HG02678 (cell line): ENCODE results near the gene CARD8.

Experiments
- ATAC-seq: cut with Tn5 transposase; IDR thresholded peaks from one replicate; pipeline ENCODE4 v1.9.1; 2021; ENCODE audit warnings: mild to moderate bottlenecking, moderate library complexity; ENCODE audit not compliant: unreplicated experiment

Gene CARD8

GRCh38 chr19:48176226-48176625, 79.5 kb downstream of the CARD8 start:
- no peak for ATAC-seq

- no peak for ATAC-seq
Measured at GRCh38 chr19:48175578-48175977, 80.1 kb downstream of the CARD8 start.

- ATAC-seq: no peak
Measured at GRCh38 chr19:48174445-48175030, 81.2 kb downstream of the CARD8 start.

- ATAC-seq: no peak
Measured at GRCh38 chr19:48171710-48172109, 84.0 kb downstream of the CARD8 start.

DNA sequence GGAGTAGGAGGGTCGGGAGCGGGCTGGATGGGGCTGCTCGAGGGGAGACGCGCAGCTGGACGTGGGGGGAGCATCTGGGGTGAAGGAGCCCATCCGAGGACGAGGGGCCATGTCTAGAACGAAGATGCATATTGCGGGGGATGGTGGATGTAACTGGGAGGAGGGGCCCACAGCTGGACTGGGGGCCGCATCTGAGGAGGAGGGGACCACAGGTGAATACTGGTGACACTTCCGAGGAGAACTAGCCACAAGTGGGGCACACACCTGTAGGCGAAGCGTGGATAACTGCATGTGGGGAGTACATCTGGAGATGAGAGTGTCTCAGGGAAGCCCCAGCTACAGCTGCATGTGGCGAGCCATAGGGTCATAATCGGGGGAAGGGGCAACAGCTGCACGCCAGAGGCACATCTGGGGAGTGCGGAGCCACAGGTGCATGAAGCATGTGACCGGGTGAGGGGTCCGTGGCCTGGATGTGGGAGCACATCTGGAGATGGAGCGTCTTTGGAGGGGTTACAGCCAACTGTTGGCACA, 84.8 kb downstream of the CARD8 start:
- no peak for ATAC-seq

DNA sequence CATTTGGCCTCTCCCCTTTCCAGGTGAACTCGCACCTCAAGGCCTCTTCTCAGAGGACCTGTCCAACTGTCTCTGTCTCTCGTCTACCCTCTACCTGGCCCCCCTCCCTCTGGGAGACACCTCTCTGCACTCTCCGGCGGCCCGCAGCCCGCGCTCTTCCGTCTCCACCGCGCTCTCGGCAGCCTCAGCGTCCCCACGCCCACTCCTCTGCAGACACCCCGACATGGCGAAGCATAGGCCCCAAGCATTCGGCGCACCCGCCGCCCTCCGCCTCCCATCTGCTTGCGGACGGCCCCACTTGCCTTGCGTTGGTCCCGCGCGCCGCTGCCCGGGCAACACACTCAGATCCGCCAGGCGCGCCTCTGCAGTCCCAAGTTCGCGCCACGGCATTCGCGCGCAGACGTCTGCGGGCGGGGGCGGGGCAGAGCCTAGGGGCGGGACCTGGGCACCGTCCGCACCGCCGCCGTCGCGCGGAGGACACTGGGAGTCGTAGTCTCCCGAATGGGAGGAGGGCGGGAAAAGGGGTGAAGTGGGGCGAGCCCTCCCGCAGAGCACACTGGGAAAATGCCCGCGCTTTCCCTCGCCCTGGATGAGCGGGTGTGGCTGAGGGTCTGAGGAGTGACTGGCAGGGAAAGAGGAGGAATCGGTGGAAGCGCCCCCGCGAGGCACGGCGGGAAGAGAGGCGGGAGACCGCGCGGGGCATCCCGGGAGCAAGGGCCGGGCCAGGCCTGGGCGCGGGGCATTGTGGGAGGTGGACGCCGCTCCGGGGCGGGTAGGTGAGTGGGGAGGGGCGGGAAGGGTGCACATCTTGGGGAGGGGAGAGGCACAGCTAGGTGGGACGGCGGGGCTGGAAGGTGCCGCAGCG, 85.5 kb downstream of the CARD8 start, which contains the start of the genes LIG1 and ZSWIM9:
Gene LIG1, minus strand, starts transcription at position 406 of the 865 bp plus-strand sequence. CDS start 4,778 bp downstream, outside the sequence.
Gene ZSWIM9, plus strand, starts transcription at position 742 of the 865 bp plus-strand sequence. CDS start 1,123 bp downstream, outside the sequence.
- ATAC-seq: peak; percentile 82

DNA sequence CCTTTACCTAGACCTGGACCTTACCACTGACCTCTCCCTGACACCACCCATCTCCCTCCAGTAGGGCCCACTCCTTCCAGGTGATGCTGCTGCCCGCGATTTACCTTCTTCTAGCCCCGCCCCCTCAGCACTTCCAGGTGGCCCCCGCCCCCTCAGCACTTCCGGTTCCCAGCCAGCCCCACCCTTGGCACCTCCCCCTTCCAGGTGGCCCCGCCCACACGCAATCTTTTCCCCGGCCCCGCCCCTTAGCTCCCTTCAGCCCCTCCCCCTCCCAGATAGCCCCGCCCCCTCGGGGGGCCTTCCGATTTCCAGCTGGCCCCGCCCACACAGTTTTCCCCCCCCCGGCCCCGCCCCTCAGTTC, 86.2 kb downstream of the CARD8 start:
- peak; percentile 24 for ATAC-seq

DNA sequence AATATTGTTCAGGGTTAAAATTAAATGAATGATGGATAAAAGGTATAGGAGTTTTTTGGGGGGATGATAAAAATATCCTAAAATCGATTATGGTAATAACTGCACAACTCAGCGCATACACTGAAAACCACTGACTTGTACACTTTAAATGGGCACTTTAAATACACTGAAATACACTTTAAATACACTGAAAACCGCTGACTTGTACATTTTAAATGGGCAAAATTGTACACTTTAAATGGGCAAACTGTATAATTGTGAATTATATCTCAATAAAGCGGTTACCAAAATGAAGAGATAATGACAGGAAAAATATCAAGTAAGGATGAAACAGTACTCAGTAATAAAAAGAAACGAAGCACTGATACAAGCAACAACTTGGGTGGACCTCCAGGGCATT, 87.0 kb downstream of the CARD8 start:
- no peak for ATAC-seq

GRCh38 chr19:48158210-48158790, 97.4 kb downstream of the CARD8 start:
- ATAC-seq: no peak
